SU-DHL-6 (cell line): Measurements from ENCODE around the gene BCL2.

ENCODE experiments used
- H2AFZ ChIP-seq: fragments of 200-600 bp; sonication (generic); 2 replicates; pipeline ENCODE4 v1.6.1; 2014; ENCODE audit warnings: low read depth, mild to moderate bottlenecking, moderate library complexity, mixed read lengths, antibody characterized with exemption, low read length; ENCODE audit not compliant: severe bottlenecking
- H3F3A ChIP-seq: fragments of 200-600 bp; shearing (Covaris generic); 2 replicates; pipeline ENCODE4 v1.6.0; 2016; ENCODE audit warnings: antibody characterized with exemption, mild to moderate bottlenecking; ENCODE audit not compliant: insufficient read depth
- H3K27ac ChIP-seq: fragments of 200-600 bp; sonication (generic); 2 replicates; pipeline ENCODE4 v1.5.1; 2016; ENCODE audit warnings: low read depth, mild to moderate bottlenecking, low read length, moderate library complexity, mixed read lengths
- H3K27me3 ChIP-seq: fragments of 200-600 bp; sonication (generic), shearing (Covaris generic); 2 replicates; pipeline ENCODE4 v1.6.0; 2014; ENCODE audit warnings: mild to moderate bottlenecking, low read length
- H3K36me3 ChIP-seq: fragments of 200-600 bp; sonication (generic); 2 replicates; pipeline ENCODE4 v1.6.1; 2014; ENCODE audit warnings: mild to moderate bottlenecking, low read length, mixed read lengths
- H3K4me2 ChIP-seq: fragments of 300-600, 200-600 bp; shearing (Covaris generic), sonication (generic); 2 replicates; pipeline ENCODE4 v1.6.0; 2014; ENCODE audit warnings: low read length, low read depth, mild to moderate bottlenecking; ENCODE audit not compliant: poor library complexity, severe bottlenecking
- H3K4me3 ChIP-seq: fragments of 200-600 bp; sonication (generic); 2 replicates; pipeline ENCODE4 v1.5.1; 2014; ENCODE audit warnings: antibody characterized with exemption, low read length, mild to moderate bottlenecking, mixed read lengths; ENCODE audit not compliant: insufficient read depth, poor library complexity, severe bottlenecking
- H3K79me2 ChIP-seq: fragments of 200-600 bp; sonication (generic); 2 replicates; pipeline ENCODE4 v1.6.1; 2014; ENCODE audit warnings: mild to moderate bottlenecking, low read length, moderate library complexity; ENCODE audit not compliant: insufficient read depth
- H3K9ac ChIP-seq: fragments of 200-600 bp; sonication (generic); 2 replicates; pipeline ENCODE4 v1.7.0; 2014; ENCODE audit warnings: mild to moderate bottlenecking, low read length
- H3K9me2 ChIP-seq: fragments of 200-600 bp; sonication (generic); replicated peaks from 2 replicates; pipeline ENCODE4 v1.6.1; 2014; ENCODE audit warnings: low read length; ENCODE audit not compliant: insufficient read depth
- H3K9me3 ChIP-seq: fragments of 200-600 bp; sonication (generic); 2 replicates; pipeline ENCODE4 v1.6.1; 2014; ENCODE audit warnings: low read length, mixed read lengths; ENCODE audit not compliant: insufficient read depth
- H4K20me1 ChIP-seq: fragments of 200-600 bp; sonication (generic); 2 replicates; pipeline ENCODE4 v1.6.1; 2014; ENCODE audit warnings: low read depth, mild to moderate bottlenecking, antibody characterized with exemption, low read length, moderate library complexity, mixed read lengths
- EZH2phosphoT487 ChIP-seq: fragments of 200-600 bp; sonication (generic), shearing (Covaris generic); conservative IDR thresholded peaks from 2 replicates; pipeline ENCODE4 v1.6.1; 2018; ENCODE audit warnings: mild to moderate bottlenecking, antibody characterized with exemption, low read length, moderate library complexity, mixed read lengths
- TF ChIP-seq, protein P1 (sequence below): fragments of 200-600 bp; sonication (generic); IDR thresholded peaks from one replicate; pipeline ENCODE4 v1.5.1; 2017; ENCODE audit warnings: antibody characterized with exemption, mild to moderate bottlenecking, low read length, moderate library complexity; ENCODE audit not compliant: insufficient read depth, poor library complexity, severe bottlenecking

BCL2 gene

DNA sequence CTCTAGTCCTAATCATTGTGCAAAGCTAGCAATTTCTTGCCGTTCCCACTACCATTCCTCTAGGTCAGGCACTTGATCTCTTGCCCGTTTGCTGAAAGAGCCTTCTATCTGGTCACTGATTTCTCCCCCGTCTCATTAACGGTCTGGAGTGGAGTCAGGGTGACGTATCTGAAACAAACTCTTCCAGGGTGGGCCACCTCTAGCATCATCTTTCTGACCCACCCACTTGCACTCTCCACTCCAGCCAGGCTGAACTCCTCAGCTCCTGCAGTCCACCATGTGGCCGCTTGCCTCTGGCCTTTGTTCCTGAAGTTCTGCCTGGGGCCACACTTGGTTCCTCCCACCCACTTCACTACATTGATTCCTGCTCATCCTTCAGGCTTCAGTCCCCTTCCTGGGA, 13.3 kb downstream of the BCL2 start:
- no peak overlapping the region for H2AFZ ChIP-seq
- peaks cover 100% of the 10 kb centered on the region for H3K79me2 ChIP-seq
- no peaks in the 10 kb centered on the region for H3K9me2 ChIP-seq
- no peak overlapping the region for H3K27ac ChIP-seq
- TF ChIP-seq EZH2phosphoT487, result no peak
- TF ChIP-seq, protein P1, sequence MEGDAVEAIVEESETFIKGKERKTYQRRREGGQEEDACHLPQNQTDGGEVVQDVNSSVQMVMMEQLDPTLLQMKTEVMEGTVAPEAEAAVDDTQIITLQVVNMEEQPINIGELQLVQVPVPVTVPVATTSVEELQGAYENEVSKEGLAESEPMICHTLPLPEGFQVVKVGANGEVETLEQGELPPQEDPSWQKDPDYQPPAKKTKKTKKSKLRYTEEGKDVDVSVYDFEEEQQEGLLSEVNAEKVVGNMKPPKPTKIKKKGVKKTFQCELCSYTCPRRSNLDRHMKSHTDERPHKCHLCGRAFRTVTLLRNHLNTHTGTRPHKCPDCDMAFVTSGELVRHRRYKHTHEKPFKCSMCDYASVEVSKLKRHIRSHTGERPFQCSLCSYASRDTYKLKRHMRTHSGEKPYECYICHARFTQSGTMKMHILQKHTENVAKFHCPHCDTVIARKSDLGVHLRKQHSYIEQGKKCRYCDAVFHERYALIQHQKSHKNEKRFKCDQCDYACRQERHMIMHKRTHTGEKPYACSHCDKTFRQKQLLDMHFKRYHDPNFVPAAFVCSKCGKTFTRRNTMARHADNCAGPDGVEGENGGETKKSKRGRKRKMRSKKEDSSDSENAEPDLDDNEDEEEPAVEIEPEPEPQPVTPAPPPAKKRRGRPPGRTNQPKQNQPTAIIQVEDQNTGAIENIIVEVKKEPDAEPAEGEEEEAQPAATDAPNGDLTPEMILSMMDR, result no peak
- H4K20me1 ChIP-seq, result peaks cover 41% of the 10 kb centered on the region
- H3K36me3 ChIP-seq, result peaks cover 8% of the 10 kb centered on the region; the same call in 1 of the 2 replicates
- H3F3A ChIP-seq, result peaks cover 39% of the 10 kb centered on the region; the same call in 1 of the 2 replicates
- H3K4me2 ChIP-seq, result peak overlapping the region; percentile 11
- H3K9ac ChIP-seq, result no peak overlapping the region
- H3K9me3 ChIP-seq, result no peaks in the 10 kb centered on the region
- H3K4me3 ChIP-seq, result no peak overlapping the region
- no peaks in the 10 kb centered on the region for H3K27me3 ChIP-seq

DNA sequence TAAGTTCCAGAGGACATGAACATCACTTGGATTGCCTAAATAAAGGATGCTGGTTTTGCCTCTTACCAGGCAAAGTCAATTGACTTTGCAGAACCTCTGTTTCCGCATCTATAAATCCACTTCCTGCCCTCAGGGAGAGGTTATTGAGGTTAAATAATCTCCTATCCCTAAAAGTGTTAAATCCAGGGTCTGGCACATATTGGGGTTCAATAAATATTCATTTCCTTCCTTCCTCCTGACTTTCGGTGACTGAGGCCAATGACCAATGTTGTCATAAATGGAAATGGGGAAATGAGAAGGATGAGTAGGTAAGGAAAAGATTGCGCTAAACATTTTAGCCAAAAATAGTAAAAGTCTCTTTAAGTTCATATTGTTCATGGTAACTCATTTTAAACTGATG, 16.0 kb downstream of the BCL2 start:
- H3K9me2 ChIP-seq, result no peaks in the 10 kb centered on the region
- H3K4me2 ChIP-seq, result peak overlapping the region; percentile 2
- no peak overlapping the region for H3K9ac ChIP-seq
- peaks cover 35% of the 10 kb centered on the region for H4K20me1 ChIP-seq
- peaks cover 23% of the 10 kb centered on the region for H3K36me3 ChIP-seq
- no peak for TF ChIP-seq EZH2phosphoT487
- H3K4me3 ChIP-seq, result no peak overlapping the region
- no peak overlapping the region for H2AFZ ChIP-seq
- peak overlapping the region; percentile 27; the same call in 1 of the 2 replicates for H3K27ac ChIP-seq
- peaks cover 100% of the 10 kb centered on the region for H3K79me2 ChIP-seq
- no peaks in the 10 kb centered on the region for H3K27me3 ChIP-seq
- H3K9me3 ChIP-seq, result no peaks in the 10 kb centered on the region
- H3F3A ChIP-seq, result peaks cover 26% of the 10 kb centered on the region; the same call in 1 of the 2 replicates

DNA sequence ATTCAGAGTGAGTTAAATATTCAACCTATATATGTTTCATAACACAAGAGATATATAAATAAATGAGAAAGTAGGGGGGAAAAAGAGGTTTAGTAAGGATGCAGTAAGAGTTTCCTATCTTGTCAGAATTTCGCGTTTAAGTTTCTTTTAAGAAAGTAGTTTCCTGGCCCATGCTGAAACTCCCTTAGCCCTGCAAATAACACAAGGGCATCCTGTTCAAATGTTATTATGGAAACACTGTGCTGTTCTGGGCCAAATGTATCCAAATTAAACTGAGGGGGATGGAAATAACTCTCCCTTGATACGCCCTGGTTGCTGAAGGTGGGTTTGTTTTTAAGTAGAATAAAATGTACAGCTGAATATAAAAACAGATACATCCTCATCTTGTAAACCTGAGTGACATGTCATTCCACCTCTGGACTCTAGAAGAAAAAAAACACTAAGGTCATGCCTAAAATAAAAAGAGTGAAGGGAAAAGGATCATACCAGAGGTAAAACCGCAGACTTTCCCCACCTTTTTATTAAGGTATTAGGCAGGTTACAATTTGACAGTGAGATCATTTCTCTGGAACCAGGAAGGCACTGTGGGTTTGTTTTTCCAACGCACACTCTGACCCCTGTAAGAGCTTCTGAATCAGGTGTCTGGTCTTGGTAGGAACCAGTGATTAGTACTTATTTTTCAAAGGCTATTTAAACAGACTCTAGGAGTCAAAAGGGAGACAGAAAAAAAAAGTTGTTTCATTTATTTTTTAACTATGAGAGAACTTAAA, 16.7 kb downstream of the BCL2 start:
- Histone ChIP-seq H3K9me3 (no peaks in the 10 kb centered on the region), H3K9me2 (no peaks in the 10 kb centered on the region), H4K20me1 (peaks cover 35% of the 10 kb centered on the region), H3K9ac (no peak overlapping the region), H2AFZ (no peak overlapping the region), H3F3A (peaks cover 19% of the 10 kb centered on the region; the same call in 1 of the 2 replicates), H3K79me2 (peaks cover 100% of the 10 kb centered on the region), H3K4me3 (no peak overlapping the region), H3K27me3 (no peaks in the 10 kb centered on the region), H3K36me3 (peaks cover 23% of the 10 kb centered on the region), H3K27ac (peak overlapping the region; percentile 27; the same call in 1 of the 2 replicates), H3K4me2 (no peak overlapping the region)
- TF ChIP-seq, protein P1, result no peak
- no peak for TF ChIP-seq EZH2phosphoT487

DNA sequence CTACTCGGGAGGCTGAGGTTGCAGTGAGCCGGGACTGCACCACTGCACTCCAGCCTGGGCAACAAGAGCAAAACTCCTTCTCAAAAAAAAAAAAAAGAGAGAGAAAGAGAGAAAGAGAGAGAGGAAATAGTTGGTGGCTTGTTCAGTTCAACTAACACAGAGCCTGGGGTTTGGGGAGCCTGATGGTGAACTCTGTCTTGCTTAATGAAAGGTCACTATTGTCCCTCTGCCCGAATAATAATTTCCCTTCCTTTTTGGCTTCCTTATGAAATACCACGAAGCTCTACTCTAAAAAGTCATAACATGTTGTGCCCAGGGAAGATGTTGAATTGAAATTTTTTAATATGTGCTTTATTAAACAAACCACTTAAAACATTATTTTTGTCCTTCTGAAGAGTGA, 17.3 kb downstream of the BCL2 start:
- H3K36me3 ChIP-seq, result peaks cover 23% of the 10 kb centered on the region
- H3K27me3 ChIP-seq, result no peaks in the 10 kb centered on the region
- H3K4me2 ChIP-seq, result no peak overlapping the region
- H3K27ac ChIP-seq, result no peak overlapping the region; the same call in 1 of the 2 replicates
- H3K9ac ChIP-seq, result no peak overlapping the region
- no peak for TF ChIP-seq EZH2phosphoT487
- TF ChIP-seq, protein P1, result no peak
- no peak overlapping the region for H2AFZ ChIP-seq
- H3K79me2 ChIP-seq, result peaks cover 100% of the 10 kb centered on the region
- no peak overlapping the region for H3K4me3 ChIP-seq
- peaks cover 19% of the 10 kb centered on the region; the same call in 1 of the 2 replicates for H3F3A ChIP-seq
- peaks cover 33% of the 10 kb centered on the region for H4K20me1 ChIP-seq
- H3K9me2 ChIP-seq, result no peaks in the 10 kb centered on the region
- no peaks in the 10 kb centered on the region for H3K9me3 ChIP-seq
